ENCODE measurements around the gene COLEC12. TPM values are rescaled to one million over a fixed set of nuclear protein-coding genes. Genes with fewer than 3 reads are reported as not detected.

The COLEC12 gene
- total RNA-seq, 2 donors from 2014 or later = 1.9 to 4.7 TPM

GRCh38 chr18:532018-532417 is 31.5 kb upstream of the COLEC12 start:
- intact Hi-C loops (cut with DNase I) = no loop called here
- H3K9ac ChIP-seq (ENCODE audit: low read depth in 2 of 2, low read length in 2 of 2) = no peak overlapping the region
- no peaks in the 10 kb centered on the region for H3K36me3 ChIP-seq
- H3K27ac ChIP-seq = no peak overlapping the region
- DNase-seq = no peak
- H3K9me3 ChIP-seq = no peaks in the 10 kb centered on the region
- H3K4me1 ChIP-seq = no peaks in the 10 kb centered on the region
- no peaks in the 10 kb centered on the region for H3K27me3 ChIP-seq
- no peak overlapping the region for H3K4me3 ChIP-seq
- no peak for TF ChIP-seq CTCF (IDR thresholded peaks at IDR 0.05)

- no peak overlapping the region for H3K4me3 ChIP-seq
- no peaks in the 10 kb centered on the region for H3K27me3 ChIP-seq
- H3K4me1 ChIP-seq = no peaks in the 10 kb centered on the region
- intact Hi-C loops (cut with DNase I) = no loop called here
- DNase-seq = no peak
- no peaks in the 10 kb centered on the region for H3K36me3 ChIP-seq
- no peak overlapping the region for H3K27ac ChIP-seq
- no peak for TF ChIP-seq CTCF (IDR thresholded peaks at IDR 0.05)
- H3K9ac ChIP-seq (ENCODE audit: low read depth in 2 of 2, low read length in 2 of 2) = no peak overlapping the region
- no peaks in the 10 kb centered on the region for H3K9me3 ChIP-seq
These were observed 26.6 kb upstream of the COLEC12 start for GRCh38 chr18:527146-527545.

- H3K27ac ChIP-seq = no peak overlapping the region
- intact Hi-C loops (cut with DNase I) = no loop called here
- no peak overlapping the region for H3K9ac ChIP-seq (ENCODE audit: low read depth in 2 of 2, low read length in 2 of 2)
- DNase-seq = no peak
- no peak overlapping the region for H3K4me3 ChIP-seq
- H3K27me3 ChIP-seq = no peaks in the 10 kb centered on the region
- no peaks in the 10 kb centered on the region for H3K36me3 ChIP-seq
- TF ChIP-seq CTCF (IDR thresholded peaks at IDR 0.05) = no peak
- no peaks in the 10 kb centered on the region for H3K9me3 ChIP-seq
- no peaks in the 10 kb centered on the region for H3K4me1 ChIP-seq
These were observed 26.2 kb upstream of the COLEC12 start for GRCh38 chr18:526681-527080.

GRCh38 chr18:525036-525797 is 24.7 kb upstream of the COLEC12 start:
- H3K4me3 ChIP-seq = no peak overlapping the region
- DNase-seq = no peak
- no peaks in the 10 kb centered on the region for H3K36me3 ChIP-seq
- H3K9me3 ChIP-seq = no peaks in the 10 kb centered on the region
- intact Hi-C loops (cut with DNase I) = no loop called here
- no peaks in the 10 kb centered on the region for H3K27me3 ChIP-seq
- no peak for TF ChIP-seq CTCF (IDR thresholded peaks at IDR 0.05)
- H3K4me1 ChIP-seq = no peaks in the 10 kb centered on the region
- H3K9ac ChIP-seq (ENCODE audit: low read depth in 2 of 2, low read length in 2 of 2) = no peak overlapping the region
- no peak overlapping the region for H3K27ac ChIP-seq

- no peak overlapping the region for H3K4me3 ChIP-seq
- intact Hi-C loops (cut with DNase I) = no loop called here
- no peaks in the 10 kb centered on the region for H3K4me1 ChIP-seq
- H3K9ac ChIP-seq (ENCODE audit: low read depth in 2 of 2, low read length in 2 of 2) = no peak overlapping the region
- H3K36me3 ChIP-seq = no peaks in the 10 kb centered on the region
- DNase-seq = no peak
- no peaks in the 10 kb centered on the region for H3K9me3 ChIP-seq
- no peaks in the 10 kb centered on the region for H3K27me3 ChIP-seq
- H3K27ac ChIP-seq = no peak overlapping the region
- no peak for TF ChIP-seq CTCF (IDR thresholded peaks at IDR 0.05)
These were observed 24.0 kb upstream of the COLEC12 start for GRCh38 chr18:524466-524865.

All from colonic mucosa (tissue), 4 donors.